Parathyroid adenoma (tissue), 2 donors: ENCODE data around the gene SUSD2.

ENCODE experiments used
- H2AFZ ChIP-seq: fragments of 300-600 bp; sonication (generic); one replicate; pipeline ENCODE4 v1.7.0; 2017; ENCODE audit warnings: antibody characterized with exemption, mild to moderate bottlenecking
- H3K27ac ChIP-seq: fragments of 300-600 bp; sonication (generic); one replicate; pipeline ENCODE4 v1.7.0; 2017
- H3K27me3 ChIP-seq: fragments of 300-600 bp; sonication (generic); one replicate; pipeline ENCODE4 v1.7.0; 2017; ENCODE audit warnings: low read length; ENCODE audit not compliant: control insufficient read depth, insufficient read depth
- H3K36me3 ChIP-seq: fragments of 300-600 bp; sonication (generic); one replicate; pipeline ENCODE4 v1.7.0; 2017; ENCODE audit warnings: low read length; ENCODE audit not compliant: control insufficient read depth, insufficient read depth
- H3K4me1 ChIP-seq: fragments of 300-600 bp; sonication (generic); one replicate; pipeline ENCODE4 v1.7.0; 2017; ENCODE audit warnings: control low read depth
- H3K4me2 ChIP-seq: fragments of 300-600 bp; sonication (generic); one replicate; pipeline ENCODE4 v1.7.0; 2017; ENCODE audit warnings: low read length
- H3K4me3 ChIP-seq: fragments of 300-600 bp; sonication (generic); one replicate; pipeline ENCODE4 v1.7.0; 2017; ENCODE audit warnings: low read depth, low read length
- H3K79me2 ChIP-seq: fragments of 300-600 bp; sonication (generic); one replicate; pipeline ENCODE4 v1.7.0; 2017; ENCODE audit warnings: control low read depth
- H3K9ac ChIP-seq: fragments of 300-600 bp; sonication (generic); one replicate; pipeline ENCODE4 v1.7.0; 2017; ENCODE audit warnings: mild to moderate bottlenecking
- H3K9me3 ChIP-seq: fragments of 300-600 bp; sonication (generic); one replicate; pipeline ENCODE4 v1.7.0; 2017; ENCODE audit warnings: low read length; ENCODE audit not compliant: control insufficient read depth
- TF ChIP-seq, protein P1 (sequence below): fragments of 300-600 bp; sonication (generic); IDR thresholded peaks from one replicate; pipeline ENCODE4 v1.7.0; 2017; ENCODE audit warnings: antibody characterized with exemption, mild to moderate bottlenecking
- donor health status: primary hyperparathyroidism.

SUSD2 gene

DNA sequence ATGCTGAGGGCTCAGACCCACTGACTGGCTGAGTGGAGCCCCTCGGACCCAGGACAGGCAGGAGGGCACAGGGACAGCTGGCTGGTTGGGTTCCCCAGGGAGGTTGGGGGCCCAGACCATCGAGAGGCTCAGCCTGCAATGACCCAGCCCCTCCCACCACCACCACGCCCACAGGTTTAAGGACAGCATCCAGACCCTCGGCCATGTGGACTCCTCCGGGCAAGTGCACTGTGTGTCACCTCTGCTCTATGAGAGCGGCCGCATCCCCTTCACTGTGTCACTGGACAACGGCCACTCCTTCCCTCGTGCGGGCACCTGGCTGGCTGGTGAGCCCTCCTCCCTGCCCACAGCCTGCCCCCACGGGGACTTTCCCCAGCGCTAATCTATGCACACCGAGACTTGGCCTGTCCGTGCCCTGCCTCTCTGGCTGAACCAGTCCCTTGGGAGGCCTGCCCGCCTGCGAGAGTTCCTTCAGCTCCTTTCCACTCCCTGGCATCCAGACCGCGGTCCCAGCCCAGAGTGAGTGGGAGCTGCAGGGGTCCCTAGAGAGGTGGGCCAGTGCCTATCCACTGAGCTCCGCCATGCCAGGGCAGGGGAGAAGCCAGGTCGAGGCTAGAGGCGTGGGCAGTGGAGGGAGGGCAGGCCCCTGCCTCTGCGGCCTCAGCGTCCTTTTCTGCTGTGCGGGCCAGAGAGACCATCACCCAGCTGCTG lies 2.2 kb downstream of the SUSD2 start:
- no peak overlapping the region for H2AFZ ChIP-seq
- no peaks in the 10 kb centered on the region for H3K27me3 ChIP-seq
- no peaks in the 10 kb centered on the region for H3K9me3 ChIP-seq
- no peak overlapping the region for H3K9ac ChIP-seq
- H3K4me1 ChIP-seq = no peaks in the 10 kb centered on the region
- H3K36me3 ChIP-seq = no peaks in the 10 kb centered on the region
- H3K27ac ChIP-seq = no peak overlapping the region
- TF ChIP-seq, protein P1, sequence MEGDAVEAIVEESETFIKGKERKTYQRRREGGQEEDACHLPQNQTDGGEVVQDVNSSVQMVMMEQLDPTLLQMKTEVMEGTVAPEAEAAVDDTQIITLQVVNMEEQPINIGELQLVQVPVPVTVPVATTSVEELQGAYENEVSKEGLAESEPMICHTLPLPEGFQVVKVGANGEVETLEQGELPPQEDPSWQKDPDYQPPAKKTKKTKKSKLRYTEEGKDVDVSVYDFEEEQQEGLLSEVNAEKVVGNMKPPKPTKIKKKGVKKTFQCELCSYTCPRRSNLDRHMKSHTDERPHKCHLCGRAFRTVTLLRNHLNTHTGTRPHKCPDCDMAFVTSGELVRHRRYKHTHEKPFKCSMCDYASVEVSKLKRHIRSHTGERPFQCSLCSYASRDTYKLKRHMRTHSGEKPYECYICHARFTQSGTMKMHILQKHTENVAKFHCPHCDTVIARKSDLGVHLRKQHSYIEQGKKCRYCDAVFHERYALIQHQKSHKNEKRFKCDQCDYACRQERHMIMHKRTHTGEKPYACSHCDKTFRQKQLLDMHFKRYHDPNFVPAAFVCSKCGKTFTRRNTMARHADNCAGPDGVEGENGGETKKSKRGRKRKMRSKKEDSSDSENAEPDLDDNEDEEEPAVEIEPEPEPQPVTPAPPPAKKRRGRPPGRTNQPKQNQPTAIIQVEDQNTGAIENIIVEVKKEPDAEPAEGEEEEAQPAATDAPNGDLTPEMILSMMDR = no peak
- H3K4me3 ChIP-seq = no peak overlapping the region
- no peak overlapping the region for H3K4me2 ChIP-seq
- H3K79me2 ChIP-seq = no peaks in the 10 kb centered on the region

DNA sequence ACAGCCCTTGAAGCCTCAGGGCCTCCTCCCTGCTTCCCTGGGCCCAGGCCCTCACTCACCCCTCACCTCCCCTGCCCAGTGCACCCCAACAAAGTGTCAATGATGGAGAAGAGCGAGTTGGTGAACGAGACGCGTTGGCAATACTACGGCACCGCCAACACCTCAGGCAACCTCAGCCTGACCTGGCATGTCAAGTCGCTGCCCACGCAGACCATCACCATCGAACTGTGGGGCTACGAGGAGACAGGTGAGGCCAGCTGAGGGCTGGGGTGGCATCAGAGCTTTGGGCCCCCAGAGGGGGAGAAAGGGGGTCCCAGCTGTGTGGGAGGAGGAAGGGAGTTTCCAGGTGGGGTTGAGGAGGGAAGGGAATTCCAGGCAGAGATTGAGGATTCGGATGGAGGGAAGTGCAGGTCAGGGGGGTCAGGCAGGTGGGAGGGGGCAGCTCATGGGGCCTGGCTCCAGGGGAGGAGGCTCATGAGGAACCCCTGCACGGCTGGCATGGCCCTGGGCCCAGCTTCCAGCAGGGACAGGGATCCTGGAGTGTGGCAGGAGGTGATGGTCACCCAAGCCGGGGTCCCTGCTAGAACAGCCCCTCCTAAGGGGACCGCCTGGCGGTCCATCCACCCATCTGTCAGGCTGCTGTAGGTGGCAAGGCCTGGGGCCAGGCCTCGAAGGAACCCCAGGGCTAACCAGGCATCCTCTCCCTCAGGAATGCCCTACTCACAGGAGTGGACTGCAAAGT lies 2.9 kb downstream of the SUSD2 start:
- H3K27me3 ChIP-seq = no peaks in the 10 kb centered on the region
- H3K4me2 ChIP-seq = no peak overlapping the region
- H3K4me1 ChIP-seq = no peaks in the 10 kb centered on the region
- TF ChIP-seq, protein P1 = no peak
- H3K36me3 ChIP-seq = no peaks in the 10 kb centered on the region
- no peaks in the 10 kb centered on the region for H3K9me3 ChIP-seq
- H3K4me3 ChIP-seq = no peak overlapping the region
- H3K27ac ChIP-seq = no peak overlapping the region
- H3K9ac ChIP-seq = no peak overlapping the region
- no peaks in the 10 kb centered on the region for H3K79me2 ChIP-seq
- H2AFZ ChIP-seq = no peak overlapping the region

GRCh38 chr22:24185001-24185500 lies 3.8 kb downstream of the SUSD2 start:
- H3K27ac ChIP-seq = no peak overlapping the region
- no peak overlapping the region for H3K9ac ChIP-seq
- H2AFZ ChIP-seq = no peak overlapping the region
- H3K9me3 ChIP-seq = no peaks in the 10 kb centered on the region
- no peak overlapping the region for H3K4me3 ChIP-seq
- H3K4me2 ChIP-seq = no peak overlapping the region
- H3K4me1 ChIP-seq = no peaks in the 10 kb centered on the region
- no peaks in the 10 kb centered on the region for H3K36me3 ChIP-seq
- no peaks in the 10 kb centered on the region for H3K79me2 ChIP-seq
- TF ChIP-seq, protein P1 = no peak
- no peaks in the 10 kb centered on the region for H3K27me3 ChIP-seq

GRCh38 chr22:24185501-24186351 lies 4.4 kb downstream of the SUSD2 start:
- no peaks in the 10 kb centered on the region for H3K36me3 ChIP-seq
- H3K79me2 ChIP-seq = no peaks in the 10 kb centered on the region
- no peak overlapping the region for H3K4me2 ChIP-seq
- TF ChIP-seq, protein P1 = no peak
- no peaks in the 10 kb centered on the region for H3K27me3 ChIP-seq
- H2AFZ ChIP-seq = no peak overlapping the region
- H3K4me3 ChIP-seq = no peak overlapping the region
- H3K4me1 ChIP-seq = no peaks in the 10 kb centered on the region
- H3K27ac ChIP-seq = no peak overlapping the region
- H3K9me3 ChIP-seq = no peaks in the 10 kb centered on the region
- H3K9ac ChIP-seq = no peak overlapping the region
